H9 (cell line): Measurements from ENCODE around the gene LRIT1. TPM values are rescaled to one million over a fixed set of nuclear protein-coding genes. Genes with fewer than 3 reads are reported as not detected.

Experiments
- DNase-seq: peaks from one replicate; pipeline ENCODE4 v3.0.0-alpha.2; 2017
- H2AFZ ChIP-seq: one replicate; pipeline ENCODE4 v1.6.1; 2013; ENCODE audit warnings: mild to moderate bottlenecking, low read length, control low read depth, moderate library complexity
- H2AK5ac ChIP-seq: 2 replicates; pipeline ENCODE4 v1.6.1; 2013; ENCODE audit warnings: low read length, control low read depth, mixed read lengths; ENCODE audit not compliant: insufficient read length
- H2BK120ac ChIP-seq: one replicate; pipeline ENCODE4 v1.6.1; 2013; ENCODE audit warnings: low read depth, mild to moderate bottlenecking, low read length, control low read depth, inconsistent platforms; ENCODE audit not compliant: poor library complexity, severe bottlenecking
- H2BK12ac ChIP-seq: 2 replicates; pipeline ENCODE4 v1.6.1; 2013; ENCODE audit warnings: low read length, control low read depth, mixed read lengths, low read depth; ENCODE audit not compliant: insufficient read length
- H2BK15ac ChIP-seq: 2 replicates; pipeline ENCODE4 v1.6.1; 2013; ENCODE audit warnings: low read depth, low read length, control low read depth
- H2BK20ac ChIP-seq: one replicate; pipeline ENCODE4 v1.6.1; 2013; ENCODE audit warnings: low read depth, mild to moderate bottlenecking, low read length, control low read depth, inconsistent platforms; ENCODE audit not compliant: poor library complexity, severe bottlenecking
- H2BK5ac ChIP-seq: 2 replicates; pipeline ENCODE4 v1.6.1; 2013; ENCODE audit warnings: low read length, control low read depth, mixed read lengths; ENCODE audit not compliant: insufficient read length
- H3K14ac ChIP-seq: 2 replicates; pipeline ENCODE4 v1.6.1; 2013; ENCODE audit warnings: low read length, control low read depth; ENCODE audit not compliant: insufficient read depth
- H3K18ac ChIP-seq: 2 replicates; pipeline ENCODE4 v1.6.1; 2013; ENCODE audit warnings: low read depth, mild to moderate bottlenecking, mixed read lengths, low read length, control low read depth; ENCODE audit not compliant: insufficient read length
- H3K23ac ChIP-seq: 2 replicates; pipeline ENCODE4 v1.6.1; 2013; ENCODE audit warnings: low read length, control low read depth, mixed read lengths, low read depth; ENCODE audit not compliant: insufficient read length
- H3K23me2 ChIP-seq: 2 replicates; pipeline ENCODE4 v1.6.1; 2013; ENCODE audit warnings: low read depth, mild to moderate bottlenecking, mixed read lengths, low read length, control low read depth; ENCODE audit not compliant: insufficient read length, poor library complexity, severe bottlenecking
- H3K27ac ChIP-seq: 2 replicates; pipeline ENCODE4 v1.5.1; 2013; ENCODE audit warnings: low read length, control low read depth, mixed read lengths, low read depth; ENCODE audit not compliant: insufficient read length
- H3K27me3 ChIP-seq: 2 replicates; pipeline ENCODE4 v1.6.1; 2013; ENCODE audit warnings: low read length, control low read depth, inconsistent platforms; ENCODE audit not compliant: insufficient read depth
- H3K4ac ChIP-seq: 2 replicates; pipeline ENCODE4 v1.6.1; 2013; ENCODE audit warnings: low read depth, mild to moderate bottlenecking, control low read depth, inconsistent platforms, low read length, moderate library complexity
- H3K4me1 ChIP-seq: 2 replicates; pipeline ENCODE4 v1.6.1; 2013; ENCODE audit warnings: low read length, control low read depth, inconsistent platforms; ENCODE audit not compliant: insufficient read depth
- H3K4me2 ChIP-seq: 2 replicates; pipeline ENCODE4 v1.6.1; 2013; ENCODE audit warnings: low read length, control low read depth, mixed read lengths; ENCODE audit not compliant: insufficient read length, insufficient read depth
- H3K56ac ChIP-seq: 2 replicates; pipeline ENCODE4 v1.6.1; 2013; ENCODE audit warnings: low read depth, mild to moderate bottlenecking, mixed read lengths, low read length, control low read depth; ENCODE audit not compliant: insufficient read length
- H3K79me1 ChIP-seq: 2 replicates; pipeline ENCODE4 v1.6.1; 2013; ENCODE audit warnings: low read depth, mild to moderate bottlenecking, moderate library complexity, low read length, control low read depth, inconsistent platforms; ENCODE audit not compliant: insufficient read depth, poor library complexity, severe bottlenecking
- H3K79me2 ChIP-seq: 2 replicates; pipeline ENCODE4 v1.6.1; 2013; ENCODE audit warnings: low read length, control low read depth, inconsistent platforms; ENCODE audit not compliant: insufficient read depth
- H3K9ac ChIP-seq: 2 replicates; pipeline ENCODE4 v1.6.1; 2013; ENCODE audit warnings: low read length, control low read depth, mixed read lengths; ENCODE audit not compliant: insufficient read length; ENCODE audit errors: extremely low read depth
- H3K9me3 ChIP-seq: one replicate; pipeline ENCODE4 v1.6.1; 2013; ENCODE audit warnings: low read depth, low read length, inconsistent platforms; ENCODE audit not compliant: control insufficient read depth
- H3T11ph ChIP-seq: one replicate; pipeline ENCODE4 v1.6.1; 2013; ENCODE audit warnings: mild to moderate bottlenecking, low read length, control low read depth, inconsistent platforms
- H4K20me1 ChIP-seq: one replicate; pipeline ENCODE4 v1.6.1; 2013; ENCODE audit not compliant: control insufficient read depth, insufficient read length, insufficient read depth
- H4K5ac ChIP-seq: 2 replicates; pipeline ENCODE4 v1.6.1; 2013; ENCODE audit warnings: low read depth, mild to moderate bottlenecking, mixed read lengths, low read length, control low read depth; ENCODE audit not compliant: insufficient read length
- H4K8ac ChIP-seq: replicated peaks from 2 replicates; pipeline ENCODE4 v1.6.1; 2013; ENCODE audit warnings: low read length, control low read depth, mixed read lengths, low read depth; ENCODE audit not compliant: insufficient read length
- H4K91ac ChIP-seq: 2 replicates; pipeline ENCODE4 v1.6.1; 2013; ENCODE audit warnings: low read depth, mild to moderate bottlenecking, moderate library complexity, mixed read lengths, low read length, control low read depth; ENCODE audit not compliant: insufficient read length
- H3K27ac Mint-ChIP-seq, 3 experiments: 2 replicates in 2 of 3; 3 replicates in 1 of 3; pipeline ENCODE4 v1.8.0; 2020 to 2021; ENCODE audit warnings: mixed read lengths in 3 of 3, mild to moderate bottlenecking in 1 of 3, moderate library complexity in 1 of 3
- H3K27me3 Mint-ChIP-seq: 2 replicates; pipeline ENCODE4 v1.8.0; 2021; ENCODE audit warnings: low read depth, mild to moderate bottlenecking, moderate library complexity, mixed read lengths
- H3K36me3 Mint-ChIP-seq, 3 experiments: 2 replicates in 2 of 3; 3 replicates in 1 of 3; pipeline ENCODE4 v1.8.0; 2020 to 2021; ENCODE audit warnings: low read depth in 3 of 3, mixed read lengths in 3 of 3; ENCODE audit not compliant: insufficient read depth in 1 of 3
- H3K4me1 Mint-ChIP-seq, 2 experiments: 2 replicates each; pipeline ENCODE4 v1.8.0; 2020; ENCODE audit warnings: mixed read lengths in 2 of 2
- H3K4me3 Mint-ChIP-seq, 2 experiments: 2 replicates in 1 of 2; 3 replicates in 1 of 2; pipeline ENCODE4 v1.8.0; 2020 to 2021; ENCODE audit warnings: mild to moderate bottlenecking in 2 of 2, mixed read lengths in 2 of 2, moderate library complexity in 1 of 2
- H3K9me3 Mint-ChIP-seq, 2 experiments: 2 replicates in 1 of 2; 3 replicates in 1 of 2; pipeline ENCODE4 v1.8.0; 2020; ENCODE audit warnings: mild to moderate bottlenecking in 2 of 2, mixed read lengths in 2 of 2, moderate library complexity in 1 of 2
- CTCF ChIP-seq: fragments of 200-600 bp; sonication (generic); conservative IDR thresholded peaks from 3 replicates; pipeline ENCODE4 v1.8.0; 2021; ENCODE audit warnings: antibody characterized with exemption, mild to moderate bottlenecking
- WGBS: extraction: QIAGEN DNeasy Blood & Tissue Kit; methylation state at CpG from one replicate; pipeline ENCODE4 v1.1.7; 2013; ENCODE audit warnings: missing lambda C conversion rate, low lambda C conversion rate, mixed read lengths; ENCODE audit not compliant: insufficient read length; ENCODE audit errors: extremely low coverage; 5-methylcytosine and 5-hydroxymethylcytosine counted together
- total RNA-seq: library from RNA; stranded (reverse); gene quantifications from 2 replicates; pipeline ENCODE4 v1.2.1, GENCODE V29; 2021

LRIT1 gene
- total RNA-seq, 1 experiment from 2014 or later, result not detected

- Histone ChIP-seq H3K23me2 (peaks cover 12% of the 10 kb centered on the region), H3K23ac (no peak overlapping the region), H4K8ac (no peak overlapping the region), H3K4ac (no peak overlapping the region), H3K18ac (no peak overlapping the region), H3K27ac (no peak overlapping the region), H4K91ac (no peak overlapping the region), H3K27me3 (peaks cover 17% of the 10 kb centered on the region), H3K4me2 (no peak overlapping the region), H3K79me1 (no peaks in the 10 kb centered on the region), H4K5ac (no peak overlapping the region), H2BK12ac (no peak overlapping the region), H2BK15ac (no peak overlapping the region), H3K56ac (no peak overlapping the region), H4K20me1 (no peaks in the 10 kb centered on the region), H2BK5ac (no peak overlapping the region), H3T11ph (no peak overlapping the region), H2BK120ac (no peak overlapping the region), H3K9me3 (no peaks in the 10 kb centered on the region), H2BK20ac (no peak overlapping the region), H3K79me2 (no peaks in the 10 kb centered on the region), H2AFZ (no peak overlapping the region), H2AK5ac (no peak overlapping the region), H3K9ac (no peak overlapping the region), H3K14ac (no peak overlapping the region), H3K4me1 (no peaks in the 10 kb centered on the region; the same call in 1 of the 2 replicates)
- Mint-ChIP-seq H3K4me1 (peaks cover 7 to 9% of the 10 kb centered on the region in 2 experiments), H3K4me3 (no peak overlapping the region), H3K36me3 (peaks cover 0 to under 1% (median 0%) of the 10 kb centered on the region in 3 experiments; a peak in 3 of 7 replicates), H3K27ac (no peak overlapping the region), H3K9me3 (no peaks in the 10 kb centered on the region; a peak in 1 of 5 replicates), H3K27me3 (peaks cover 67% of the 10 kb centered on the region)
- no CpG with 5 or more reads among the region's 2 CpGs for WGBS
- TF ChIP-seq CTCF, result no peak
- no peak for DNase-seq
Measured at GRCh38 chr10:84193327-84193726, 48.0 kb downstream of the LRIT1 start.
